GM12878 (cell line): Measurements from ENCODE around the gene ELMO2. TPM values are rescaled to one million over a fixed set of nuclear protein-coding genes. Genes with fewer than 3 reads are reported as not detected.

ENCODE experiments used
- BRCA1 ChIP-seq: IDR thresholded peaks from 2 replicates; pipeline ENCODE4 v1.6.1; 2011; ENCODE audit warnings: low read depth, low read length, improper control_type of control experiment
- CBX5 ChIP-seq: sonication (generic); IDR thresholded peaks from 2 replicates; pipeline ENCODE4 v1.6.1; 2016; ENCODE audit warnings: low read depth, moderate library complexity, mild to moderate bottlenecking, inconsistent platforms
- ESRRA ChIP-seq: IDR thresholded peaks from 2 replicates; pipeline ENCODE4 v1.6.1; 2012; ENCODE audit warnings: mild to moderate bottlenecking, low read length, improper control_type of control experiment
- ETV6 ChIP-seq, 2 experiments: fragments of 450-650 bp in 1 of 2; IDR thresholded peaks in 1 of 2; conservative IDR thresholded peaks in 1 of 2; 2 replicates each; pipeline ENCODE4 v1.6.1; 2014; ENCODE audit warnings: antibody characterized with exemption in 1 of 2, borderline replicate concordance in 1 of 2, low read depth in 1 of 2, mild to moderate bottlenecking in 1 of 2, moderate library complexity in 1 of 2
- FOS ChIP-seq: IDR thresholded peaks from 3 replicates; pipeline ENCODE4 v1.6.1; 2011; ENCODE audit warnings: borderline replicate concordance; ENCODE audit not compliant: insufficient read length; ENCODE audit errors: extremely low read depth
- FOXM1 ChIP-seq: IDR thresholded peaks from 2 replicates; pipeline ENCODE4 v1.6.1; 2012; ENCODE audit warnings: low read depth, mild to moderate bottlenecking, inconsistent platforms, low read length, moderate library complexity
- IKZF2 ChIP-seq, 2 experiments: fragments of 450-650 bp; IDR thresholded peaks; 2 replicates each; pipeline ENCODE4 v1.6.1; 2017; ENCODE audit warnings: mild to moderate bottlenecking in 2 of 2, moderate library complexity in 2 of 2
- KLF5 ChIP-seq: fragments of 450-650 bp; IDR thresholded peaks from 2 replicates; pipeline ENCODE4 v1.6.1; 2014; ENCODE audit warnings: mild to moderate bottlenecking; ENCODE audit not compliant: partially characterized antibody
- MTA2 ChIP-seq: fragments of 450-650 bp; IDR thresholded peaks from 2 replicates; pipeline ENCODE4 v1.6.1; 2016; ENCODE audit warnings: low read depth, mild to moderate bottlenecking, moderate library complexity
- MXI1 ChIP-seq: fragments of 150-350 bp; IDR thresholded peaks from 2 replicates; pipeline ENCODE4 v1.6.1; 2011; ENCODE audit warnings: low read depth, mild to moderate bottlenecking, inconsistent platforms, low read length, improper control_type of control experiment
- MYB ChIP-seq: fragments of 150-350 bp; IDR thresholded peaks from 2 replicates; pipeline ENCODE4 v1.6.1; 2014; ENCODE audit warnings: mild to moderate bottlenecking, low read depth, low read length, borderline replicate concordance
- NBN ChIP-seq: fragments of 450-650 bp; IDR thresholded peaks from 2 replicates; pipeline ENCODE4 v1.6.1; 2016
- NFIC ChIP-seq: IDR thresholded peaks from 2 replicates; pipeline ENCODE4 v1.6.1; 2012; ENCODE audit warnings: low read depth, mild to moderate bottlenecking, inconsistent platforms, low read length, moderate library complexity
- NR2C2 ChIP-seq: IDR thresholded peaks from 2 replicates; pipeline ENCODE4 v1.6.1; 2011; ENCODE audit warnings: borderline replicate concordance, low read depth; ENCODE audit not compliant: control insufficient read depth, insufficient read length
- PML ChIP-seq: IDR thresholded peaks from 2 replicates; pipeline ENCODE4 v1.6.1; 2012; ENCODE audit warnings: low read length, inconsistent platforms
- SMARCA5 ChIP-seq: fragments of 450-650 bp; IDR thresholded peaks from 2 replicates; pipeline ENCODE4 v1.6.1; 2017; ENCODE audit warnings: mild to moderate bottlenecking
- SMC3 ChIP-seq: IDR thresholded peaks from 2 replicates; pipeline ENCODE4 v1.6.1; 2011; ENCODE audit warnings: low read length, improper control_type of control experiment, borderline replicate concordance
- SPI1 ChIP-seq: IDR thresholded peaks from 2 replicates; pipeline ENCODE4 v1.6.1; 2011; ENCODE audit warnings: low read depth, mild to moderate bottlenecking, low read length, moderate library complexity, borderline replicate concordance; ENCODE audit not compliant: insufficient read depth
- TARDBP ChIP-seq: IDR thresholded peaks from 2 replicates; pipeline ENCODE4 v1.6.1; 2016; ENCODE audit warnings: borderline replicate concordance
- WRNIP1 ChIP-seq: IDR thresholded peaks from 2 replicates; pipeline ENCODE4 v1.6.1; 2011; ENCODE audit warnings: low read depth, low read length, improper control_type of control experiment, borderline replicate concordance
- ZBTB33 ChIP-seq: fragments of 450-650 bp; IDR thresholded peaks from 2 replicates; pipeline ENCODE4 v1.6.1; 2017; ENCODE audit warnings: mild to moderate bottlenecking
- ZNF207 ChIP-seq: fragments of 450-650 bp; IDR thresholded peaks from 2 replicates; pipeline ENCODE4 v1.6.1; 2014; ENCODE audit warnings: antibody characterized with exemption, mild to moderate bottlenecking, borderline replicate concordance
- polyA plus RNA-seq, 11 experiments: library from polyadenylated mRNA; depleted of rRNA in 4 of 11; unstranded in 6 of 11; stranded (reverse) in 5 of 11; fragments of >200 nt; fragmentation: Nextera tagmentation in 4 of 11; fragmentation: Illumina TruSeq in 1 of 11; extraction: Ambion mirVana in 4 of 11; extraction: Trizol in 1 of 11; gene quantifications; 1 replicate in 1 of 11; 2 replicates in 10 of 11; pipeline versions ENCODE4 v1.2.1 to v1.2.3, GENCODE V29; 2011 to 2016; ENCODE audit warnings: inconsistent platforms in 2 of 11, missing spikeins in 2 of 11, low read depth in 1 of 11
- total RNA-seq, 4 experiments: library from RNA; depleted of rRNA in 3 of 4; stranded (reverse); fragments of >200 nt in 3 of 4; fragmentation: Illumina TruSeq in 1 of 4; extraction: Trizol in 1 of 4; gene quantifications; 2 replicates each; pipeline versions ENCODE4 v1.2.1 to v1.2.3, GENCODE V29; 2013 to 2021
- TF ChIP-seq, protein P1 (sequence below): IDR thresholded peaks from 2 replicates; pipeline ENCODE4 v1.6.1; 2012; ENCODE audit warnings: mild to moderate bottlenecking, low read depth, low read length
- TF ChIP-seq, protein P2 (sequence below): IDR thresholded peaks from 2 replicates; pipeline ENCODE4 v1.6.1; 2012; ENCODE audit warnings: low read depth, low read length, improper control_type of control experiment
- TF ChIP-seq, protein P3 (sequence below): IDR thresholded peaks from 2 replicates; pipeline ENCODE4 v1.6.1; 2012; ENCODE audit warnings: low read depth, low read length, improper control_type of control experiment

ELMO2 gene
- total and polyA plus RNA-seq, 10 of the 15 experiments (the other 5 are each of a cell fraction or from before 2014, with no cell fraction given) = 14.2 to 40.2 (median 37.6) TPM

- 0 out of 2 replicates have a peak, but pooled peaks have one; percentile 50 for TF ChIP-seq MYB
- no peak for TF ChIP-seq FOS
- TF ChIP-seq ZNF207 = no peak
- 0 out of 2 replicates have a peak, but pooled peaks have one; percentile 63 for TF ChIP-seq PML
- peak; percentile 58; the same call in 1 of the 2 replicates for TF ChIP-seq MXI1
- no peak for TF ChIP-seq WRNIP1
- peak; percentile 31; the same call in 1 of the 2 replicates for TF ChIP-seq SMARCA5
- TF ChIP-seq NBN = peak; percentile 77
- no peak for TF ChIP-seq BRCA1
- no peak for TF ChIP-seq ZBTB33
- peak; percentile 85; the same call in 1 of the 2 replicates for TF ChIP-seq FOXM1
- peak; percentile 42; the same call in 1 of the 2 replicates for TF ChIP-seq SPI1
- TF ChIP-seq ETV6 (conservative IDR thresholded peaks at IDR 0.05 in 1 of 2, IDR thresholded peaks at IDR 0.05 in 1 of 2; ENCODE audit: borderline replicate concordance in 1 of 2, low read depth in 1 of 2) = peak in 1 of 2 experiments; percentile 63; a peak in 2 of 4 replicates
- TF ChIP-seq KLF5 = no peak
- TF ChIP-seq, protein P1, sequence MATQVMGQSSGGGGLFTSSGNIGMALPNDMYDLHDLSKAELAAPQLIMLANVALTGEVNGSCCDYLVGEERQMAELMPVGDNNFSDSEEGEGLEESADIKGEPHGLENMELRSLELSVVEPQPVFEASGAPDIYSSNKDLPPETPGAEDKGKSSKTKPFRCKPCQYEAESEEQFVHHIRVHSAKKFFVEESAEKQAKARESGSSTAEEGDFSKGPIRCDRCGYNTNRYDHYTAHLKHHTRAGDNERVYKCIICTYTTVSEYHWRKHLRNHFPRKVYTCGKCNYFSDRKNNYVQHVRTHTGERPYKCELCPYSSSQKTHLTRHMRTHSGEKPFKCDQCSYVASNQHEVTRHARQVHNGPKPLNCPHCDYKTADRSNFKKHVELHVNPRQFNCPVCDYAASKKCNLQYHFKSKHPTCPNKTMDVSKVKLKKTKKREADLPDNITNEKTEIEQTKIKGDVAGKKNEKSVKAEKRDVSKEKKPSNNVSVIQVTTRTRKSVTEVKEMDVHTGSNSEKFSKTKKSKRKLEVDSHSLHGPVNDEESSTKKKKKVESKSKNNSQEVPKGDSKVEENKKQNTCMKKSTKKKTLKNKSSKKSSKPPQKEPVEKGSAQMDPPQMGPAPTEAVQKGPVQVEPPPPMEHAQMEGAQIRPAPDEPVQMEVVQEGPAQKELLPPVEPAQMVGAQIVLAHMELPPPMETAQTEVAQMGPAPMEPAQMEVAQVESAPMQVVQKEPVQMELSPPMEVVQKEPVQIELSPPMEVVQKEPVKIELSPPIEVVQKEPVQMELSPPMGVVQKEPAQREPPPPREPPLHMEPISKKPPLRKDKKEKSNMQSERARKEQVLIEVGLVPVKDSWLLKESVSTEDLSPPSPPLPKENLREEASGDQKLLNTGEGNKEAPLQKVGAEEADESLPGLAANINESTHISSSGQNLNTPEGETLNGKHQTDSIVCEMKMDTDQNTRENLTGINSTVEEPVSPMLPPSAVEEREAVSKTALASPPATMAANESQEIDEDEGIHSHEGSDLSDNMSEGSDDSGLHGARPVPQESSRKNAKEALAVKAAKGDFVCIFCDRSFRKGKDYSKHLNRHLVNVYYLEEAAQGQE = no peak
- TF ChIP-seq NR2C2 = no peak
- peak; percentile 77 for TF ChIP-seq MTA2
- TF ChIP-seq, protein P2, sequence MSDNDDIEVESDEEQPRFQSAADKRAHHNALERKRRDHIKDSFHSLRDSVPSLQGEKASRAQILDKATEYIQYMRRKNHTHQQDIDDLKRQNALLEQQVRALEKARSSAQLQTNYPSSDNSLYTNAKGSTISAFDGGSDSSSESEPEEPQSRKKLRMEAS = no peak
- no peak for TF ChIP-seq CBX5
- TF ChIP-seq, protein P3, sequence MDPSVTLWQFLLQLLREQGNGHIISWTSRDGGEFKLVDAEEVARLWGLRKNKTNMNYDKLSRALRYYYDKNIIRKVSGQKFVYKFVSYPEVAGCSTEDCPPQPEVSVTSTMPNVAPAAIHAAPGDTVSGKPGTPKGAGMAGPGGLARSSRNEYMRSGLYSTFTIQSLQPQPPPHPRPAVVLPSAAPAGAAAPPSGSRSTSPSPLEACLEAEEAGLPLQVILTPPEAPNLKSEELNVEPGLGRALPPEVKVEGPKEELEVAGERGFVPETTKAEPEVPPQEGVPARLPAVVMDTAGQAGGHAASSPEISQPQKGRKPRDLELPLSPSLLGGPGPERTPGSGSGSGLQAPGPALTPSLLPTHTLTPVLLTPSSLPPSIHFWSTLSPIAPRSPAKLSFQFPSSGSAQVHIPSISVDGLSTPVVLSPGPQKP = no peak
- TF ChIP-seq SMC3 = no peak
- no peak for TF ChIP-seq ESRRA
- TF ChIP-seq IKZF2 (IDR thresholded peaks at IDR 0.05) = peak; percentile 67 to 82; a peak in 3 of 4 replicates
- no peak for TF ChIP-seq TARDBP
- TF ChIP-seq NFIC = peak; percentile 87
Measured at GRCh38 chr20:46359233-46359751, 47.1 kb downstream of the ELMO2 start (continued).
